Activated T-cell treated with anti-CD3 and anti-CD28 coated beads for 1 hour (primary cell): ENCODE data around the gene BACE2.
"Not testable (repeated sequence)": the region's sequence is repeated elsewhere in the genome, so short reads cannot be mapped to it uniquely, and the experiment has no call there.

Source experiments
- DNase-seq: peaks from one replicate; pipeline ENCODE4 v3.0.0-alpha.2; 2020; ENCODE audit warnings: low read depth

BACE2 gene

DNA sequence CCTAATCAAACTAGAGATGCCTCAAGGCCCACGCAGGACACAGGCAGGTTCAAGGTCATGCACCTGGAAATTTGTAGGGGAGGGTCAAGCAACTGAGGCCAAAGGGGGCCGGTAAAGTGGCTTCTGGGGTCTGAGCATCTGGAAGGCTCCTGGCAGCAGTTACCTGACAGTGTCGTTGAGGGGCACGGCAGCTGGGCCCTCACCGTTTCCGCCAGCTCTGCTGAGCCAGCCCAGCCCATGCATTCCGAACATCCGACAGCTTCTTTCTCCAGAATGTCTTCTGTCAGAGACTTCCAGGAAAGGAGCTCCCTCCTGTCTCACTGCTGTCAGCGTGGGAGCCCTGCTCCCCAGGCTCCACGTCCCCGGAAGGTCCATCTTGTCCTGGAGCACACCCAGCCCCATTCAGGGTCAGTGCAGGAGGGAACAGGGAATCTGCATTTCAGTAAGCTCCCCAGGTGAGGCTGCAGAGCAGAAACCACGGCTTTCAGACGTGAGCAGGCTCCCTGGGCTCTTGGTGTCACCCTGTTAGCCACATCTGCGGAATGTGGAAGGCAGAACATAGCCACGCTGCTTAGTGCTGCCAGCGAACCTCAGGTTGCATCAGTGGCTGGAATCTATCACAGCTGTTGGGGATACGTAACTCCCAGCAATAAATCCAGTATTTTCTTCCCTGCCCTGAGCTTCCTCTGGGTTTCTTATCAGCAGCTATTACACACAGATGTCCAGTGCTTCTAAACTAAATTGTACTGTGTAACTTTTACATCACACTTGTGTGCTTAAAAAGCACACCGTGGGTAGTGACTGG lies 112.4 kb downstream of the BACE2 start:
- DNase-seq = no peak

DNA sequence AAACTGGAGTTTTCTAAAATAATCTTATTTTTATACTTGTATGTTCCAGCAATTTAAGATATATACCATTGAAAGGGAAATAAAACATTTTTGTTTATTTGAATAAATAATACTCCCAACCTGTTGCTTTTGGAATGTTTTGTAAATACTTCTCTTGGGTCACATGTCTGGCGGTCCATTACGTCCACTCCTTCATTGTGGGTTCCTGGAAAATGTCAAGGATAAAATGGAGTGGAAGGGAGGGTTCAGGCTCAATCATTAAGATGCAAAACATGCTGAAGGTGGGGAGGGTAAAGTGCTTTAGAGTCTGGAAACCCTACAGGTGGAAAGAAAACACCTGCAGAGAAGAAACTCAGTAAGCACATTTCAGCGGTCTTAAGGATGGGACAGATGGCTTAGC lies 114.5 kb downstream of the BACE2 start:
- no peak for DNase-seq

DNA sequence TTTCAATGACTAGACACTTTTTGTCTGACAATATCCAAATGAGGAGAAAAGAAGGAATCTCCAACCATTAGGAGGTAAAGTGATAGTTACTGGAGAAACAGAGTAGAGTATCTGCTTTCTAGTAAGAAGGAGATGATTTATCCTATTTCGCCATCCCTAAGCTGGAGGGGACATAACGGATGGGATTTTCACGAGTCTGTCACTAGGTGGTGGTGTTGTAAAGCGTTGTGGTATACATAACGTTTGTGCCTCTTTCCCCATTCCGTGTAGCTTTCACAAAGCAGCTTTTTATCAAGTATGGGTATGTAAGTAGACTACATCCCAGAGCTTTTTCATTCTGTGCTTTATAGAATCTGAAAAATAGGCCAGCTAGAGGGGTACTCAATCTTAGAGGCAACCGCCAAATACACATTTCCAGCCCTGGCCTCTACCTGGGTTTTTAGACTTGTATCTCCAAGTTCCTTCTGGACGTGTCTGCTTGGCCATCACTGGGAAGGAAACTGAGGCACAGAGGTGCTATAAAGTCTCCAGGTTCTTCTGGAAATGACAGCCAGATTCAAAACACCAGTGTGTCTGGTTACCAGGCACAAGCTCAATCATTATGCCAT lies 115.4 kb downstream of the BACE2 start:
- peak; percentile 6 for DNase-seq

DNA sequence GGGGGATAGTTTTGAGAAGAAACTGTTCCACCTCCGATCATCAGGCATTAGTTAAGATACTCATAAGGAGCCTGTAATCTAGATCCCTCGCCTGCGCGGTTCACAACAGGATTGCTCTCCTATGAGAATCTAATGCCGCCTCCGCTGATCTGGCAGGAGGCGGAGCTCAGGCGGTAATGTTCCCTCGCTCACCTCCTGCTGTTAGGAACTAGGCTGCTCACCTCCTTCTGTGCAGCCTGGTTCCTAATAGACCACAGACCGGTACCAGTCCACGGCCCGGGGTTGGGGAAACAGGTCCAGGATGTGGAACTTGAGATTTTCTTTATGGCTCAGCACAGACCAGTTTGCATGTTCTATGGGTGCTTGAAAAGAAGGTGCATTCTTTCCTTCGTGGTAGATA lies 121.5 kb downstream of the BACE2 start:
- no peak for DNase-seq

DNA sequence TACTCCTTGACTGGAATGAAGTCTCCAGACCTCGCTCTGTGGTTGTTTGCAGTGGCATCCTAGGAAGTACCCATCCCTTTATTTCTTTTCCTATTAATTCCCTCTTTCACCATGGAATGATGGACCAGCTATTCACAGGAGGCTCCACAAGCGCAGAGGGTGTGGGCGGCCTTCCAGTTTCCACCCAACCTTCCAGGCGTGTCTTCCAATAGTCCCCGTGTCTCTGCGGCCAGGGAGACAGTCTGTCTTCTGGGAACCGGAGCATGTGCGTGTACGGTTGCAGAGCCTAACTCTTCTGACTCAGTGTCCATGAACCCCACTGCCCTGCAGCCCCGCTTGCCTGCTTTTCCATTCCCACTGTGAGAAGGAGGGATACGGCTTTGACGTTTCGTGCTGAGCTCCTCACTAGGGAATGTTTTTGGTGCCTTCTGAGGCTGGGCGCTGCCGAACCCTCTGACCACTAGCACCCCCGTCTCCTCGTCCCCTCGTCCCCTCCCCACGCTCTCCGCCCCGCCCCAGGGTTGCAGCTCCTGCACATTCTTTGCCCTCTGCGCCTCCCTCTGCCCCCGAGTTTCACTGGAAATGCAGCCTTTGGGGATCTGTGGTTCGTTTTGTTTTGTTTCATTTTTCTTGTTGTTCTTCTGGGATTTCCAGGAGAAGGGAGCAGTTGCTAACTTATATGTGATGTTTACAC lies 122.3 kb downstream of the BACE2 start:
- no peak for DNase-seq

DNA sequence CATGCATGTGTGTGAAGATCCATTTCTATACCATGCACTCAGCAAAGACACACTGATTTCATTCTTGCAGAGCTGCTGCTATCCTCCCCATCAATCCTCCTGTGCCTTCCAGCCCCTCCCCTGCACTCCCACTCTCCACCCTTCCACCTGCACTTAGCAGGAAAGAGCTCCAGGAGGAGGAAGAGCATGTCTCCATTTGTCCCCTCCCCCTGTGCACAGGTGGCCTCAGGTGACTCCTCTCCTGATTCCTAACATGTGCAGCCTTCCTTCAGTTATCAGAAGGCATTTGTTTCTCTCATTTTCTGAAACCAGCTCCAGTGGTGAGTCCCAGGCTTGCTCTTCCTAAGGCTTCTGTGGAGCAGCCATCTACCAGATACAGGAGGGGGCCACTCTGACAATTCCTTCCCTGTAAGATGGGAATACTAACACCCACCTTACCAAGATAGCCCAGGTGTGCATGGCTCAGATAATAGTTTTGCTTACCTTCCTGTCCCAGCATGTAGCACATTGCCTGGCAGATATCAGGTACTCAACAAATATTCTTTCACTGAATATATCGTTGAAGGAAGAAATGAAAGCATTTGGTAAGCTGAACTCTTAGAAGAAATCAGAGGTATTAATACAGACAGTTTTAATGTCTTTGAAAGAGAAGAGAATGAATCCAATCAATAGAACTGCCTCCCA lies 126.7 kb downstream of the BACE2 start:
- DNase-seq = no peak

DNA sequence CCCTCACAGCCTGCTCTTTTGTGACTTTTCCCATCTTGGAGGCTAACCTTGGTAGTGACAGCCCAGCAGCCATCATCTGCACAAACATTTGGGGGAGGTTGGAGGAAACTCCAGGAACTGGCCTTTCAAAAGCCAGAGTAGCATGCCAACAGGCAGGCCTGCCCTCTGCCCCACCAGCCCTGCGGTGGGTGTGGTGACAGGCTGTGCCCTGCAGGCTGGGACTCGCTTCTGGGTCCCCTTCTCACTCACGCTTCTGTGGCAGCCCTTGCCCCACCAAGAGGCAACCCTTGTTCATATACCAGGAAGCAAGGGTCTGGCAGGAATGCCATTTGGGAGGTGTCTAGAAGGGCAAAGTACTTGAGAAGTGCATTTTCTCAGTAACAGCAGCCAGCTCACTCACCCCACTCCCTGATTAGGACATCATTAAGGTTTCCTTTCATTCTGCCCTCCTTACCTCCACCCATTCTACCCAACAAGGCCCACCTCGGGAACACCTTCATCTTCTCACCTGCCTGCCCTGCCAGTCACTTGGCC lies 127.8 kb downstream of the BACE2 start:
- no peak for DNase-seq

DNA sequence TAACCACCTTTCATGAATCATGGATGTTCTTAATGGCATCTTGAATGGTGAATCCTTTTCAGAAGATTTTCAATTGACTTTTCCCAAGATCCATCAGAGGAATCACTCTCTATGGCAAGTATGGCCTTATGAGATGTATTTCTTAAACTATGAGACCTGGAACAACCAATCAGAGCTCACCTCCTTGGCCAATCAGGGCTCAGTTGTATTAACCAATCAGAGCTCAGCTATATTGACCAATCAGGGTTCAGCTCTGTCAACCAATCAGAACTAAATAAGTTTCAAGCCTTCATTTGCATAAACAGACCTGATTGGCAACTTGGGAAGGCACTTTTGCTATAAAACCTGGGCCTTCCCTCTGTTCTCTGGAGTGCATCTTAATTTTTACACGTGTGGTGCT lies 135.0 kb downstream of the BACE2 start:
- DNase-seq = no peak

DNA sequence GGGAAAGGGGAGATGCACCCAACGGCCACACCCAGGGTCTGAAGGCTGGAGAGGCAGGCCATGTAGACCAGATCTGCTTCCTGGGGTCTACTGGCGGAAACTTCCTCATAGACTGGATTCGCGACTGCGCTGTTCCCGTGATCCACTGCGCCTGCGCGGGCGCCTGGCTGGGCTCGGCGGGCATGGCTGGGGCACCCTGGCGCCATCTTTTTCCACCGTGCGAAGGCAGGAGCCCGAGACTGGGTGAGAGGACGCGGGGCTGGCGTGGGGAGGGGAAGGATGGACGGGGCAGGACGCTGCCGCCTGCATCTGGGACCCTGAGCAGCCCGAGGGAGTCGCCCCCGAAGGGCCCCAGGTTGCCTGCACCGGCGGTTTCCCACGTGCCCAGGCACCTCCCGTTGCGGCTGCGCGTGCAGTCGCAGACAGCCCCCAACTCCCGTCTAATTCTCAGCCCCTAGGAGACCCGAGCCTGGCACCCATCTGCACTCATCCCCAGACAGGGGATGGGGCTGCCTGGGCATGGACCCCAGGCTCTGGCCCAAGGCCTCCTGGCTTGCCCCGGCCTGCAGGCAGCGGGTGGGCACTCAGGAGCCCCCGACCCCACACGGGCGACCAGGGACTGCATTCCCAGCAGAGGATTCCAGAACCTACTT lies 136.2 kb downstream of the BACE2 start:
- DNase-seq = no peak

DNA sequence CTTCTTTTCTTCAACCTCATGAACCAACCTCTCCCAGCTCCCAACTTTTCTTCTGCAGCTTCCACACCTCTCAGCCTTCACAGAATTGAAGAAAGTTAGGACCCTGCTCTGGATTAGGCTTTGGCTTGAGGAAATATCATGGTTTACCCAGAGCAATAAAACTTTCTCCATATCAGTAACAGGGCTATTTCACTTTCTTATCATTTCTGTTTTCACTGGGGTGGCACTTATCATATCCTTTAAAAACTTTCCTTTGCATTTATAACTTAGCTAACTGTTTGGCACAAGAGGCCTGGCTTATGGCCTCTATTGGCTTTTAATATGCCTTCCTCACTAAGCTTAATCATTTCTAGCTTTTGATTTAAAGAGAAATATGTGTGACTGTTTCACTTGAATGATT lies 139.3 kb downstream of the BACE2 start:
- DNase-seq = no peak

DNA sequence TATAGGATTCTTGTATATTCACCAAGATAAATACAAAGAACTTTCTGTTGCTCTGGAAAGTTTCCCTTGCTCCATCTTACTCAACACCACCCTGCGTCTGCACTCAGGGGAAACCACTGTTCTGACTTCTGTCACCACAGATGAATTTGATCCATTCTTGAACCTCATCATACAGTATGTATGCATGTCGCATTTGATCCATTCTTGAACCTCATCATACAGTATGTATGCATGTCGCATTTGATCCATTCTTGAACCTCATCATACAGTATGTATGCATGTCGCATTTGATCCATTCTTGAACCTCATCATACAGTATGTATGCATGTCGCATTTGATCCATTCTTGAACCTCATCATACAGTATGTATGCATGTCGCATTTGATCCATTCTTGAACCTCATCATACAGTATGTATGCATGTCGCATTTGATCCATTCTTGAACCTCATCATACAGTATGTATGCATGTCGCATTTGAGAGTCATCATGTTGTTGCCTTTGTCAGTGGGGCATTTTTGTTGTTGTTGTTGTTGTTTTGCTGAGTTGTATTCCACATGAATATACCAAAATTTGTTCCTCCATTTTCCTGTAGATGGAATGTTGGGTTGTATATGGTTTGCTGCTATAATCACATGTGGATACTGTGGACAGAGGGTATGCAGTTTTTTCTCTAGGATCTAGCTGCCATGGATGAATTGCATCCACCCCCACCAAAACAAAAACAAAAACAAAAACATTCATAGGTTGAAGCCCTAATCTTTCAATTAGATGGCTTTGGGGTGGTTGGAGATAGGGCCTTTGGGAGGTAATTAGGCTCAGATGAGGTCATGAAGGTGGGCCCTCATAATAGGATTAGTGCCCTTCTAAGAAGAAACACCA lies 145.6 kb downstream of the BACE2 start:
- DNase-seq = not testable (repeated sequence)

DNA sequence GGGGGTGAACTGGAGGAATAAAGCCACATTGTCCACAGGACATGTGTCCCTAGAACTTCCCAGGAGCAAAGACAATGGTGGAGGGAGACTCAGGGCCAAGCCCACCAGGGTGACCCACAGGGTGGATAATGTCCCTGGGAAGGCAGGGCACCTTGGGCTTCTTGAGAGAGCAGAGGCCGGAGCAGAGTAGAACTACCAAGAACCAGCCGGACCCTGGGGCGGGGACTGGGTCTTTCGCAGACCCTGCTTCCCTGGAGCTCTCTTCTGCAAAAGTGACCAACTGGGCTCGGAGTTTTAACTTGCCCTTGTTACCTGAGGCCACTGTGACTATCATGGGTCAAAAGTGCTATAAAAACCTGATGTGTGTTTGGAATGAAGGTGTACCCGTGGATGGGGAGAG lies 147.8 kb downstream of the BACE2 start:
- no peak for DNase-seq

DNA sequence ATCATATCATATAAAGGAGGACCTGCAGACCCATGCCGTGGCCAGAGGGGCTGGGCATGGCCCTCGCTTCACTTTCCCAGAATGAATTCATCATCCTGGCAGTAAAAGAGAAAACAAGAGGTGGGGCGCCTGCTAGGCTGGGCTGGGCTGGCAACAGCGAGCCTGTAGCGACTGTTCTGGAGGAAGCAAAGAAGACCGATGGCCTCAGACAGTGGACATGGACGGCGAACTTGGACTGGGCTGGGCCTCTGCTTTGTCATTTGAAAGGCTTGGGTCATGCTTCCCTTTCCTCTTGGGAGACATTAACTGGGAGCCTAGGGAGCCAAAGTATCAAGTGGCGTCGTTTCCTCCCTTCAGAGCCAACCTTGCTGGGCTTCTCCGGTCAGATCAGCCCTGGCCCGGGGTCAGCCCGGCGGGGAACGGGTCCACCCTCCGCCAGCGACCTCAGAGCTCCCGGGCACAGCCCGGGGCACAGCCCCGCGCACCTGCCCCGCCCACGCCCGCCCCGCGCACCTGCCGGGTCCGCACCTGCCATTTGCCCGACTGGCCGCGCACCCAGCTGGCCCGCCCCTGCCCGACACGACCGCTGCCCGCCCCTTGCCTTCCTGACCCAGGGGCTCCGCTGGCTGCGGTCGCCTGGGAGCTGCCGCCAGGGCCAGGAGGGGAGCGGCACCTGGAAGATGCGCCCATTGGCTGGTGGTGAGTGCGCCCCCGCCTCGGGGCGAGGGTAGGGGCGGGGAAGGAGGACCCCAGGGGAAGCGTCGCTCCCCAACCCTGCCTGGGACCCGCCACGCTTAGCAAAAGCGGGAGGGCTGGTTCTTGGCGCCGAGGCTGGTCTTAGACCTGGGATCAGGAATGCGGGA lies 148.5 kb downstream of the BACE2 start, which contains the start of gene FAM3B:
TSS of gene FAM3B (plus strand) at position 602 of the 863 bp plus-strand sequence. CDS start at position 681, 79 bp downstream.
- DNase-seq = no peak

DNA sequence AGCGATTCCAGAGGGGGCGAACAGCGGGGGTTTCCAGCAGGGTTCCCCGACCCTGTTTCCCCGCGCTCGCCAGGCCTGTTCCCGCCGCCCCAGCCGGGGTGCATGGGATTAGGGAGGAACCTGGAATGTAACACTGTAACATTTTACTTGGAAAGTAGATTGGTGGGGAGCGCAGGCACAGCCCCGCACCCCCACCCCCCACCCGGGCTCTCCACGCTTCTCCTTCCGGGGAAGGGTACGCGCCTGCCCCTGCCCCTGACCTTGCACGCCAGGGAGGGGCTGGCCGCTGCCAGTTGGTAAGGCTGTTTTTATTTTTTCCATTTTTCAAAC lies 149.1 kb downstream of the BACE2 start:
- no peak for DNase-seq

DNA sequence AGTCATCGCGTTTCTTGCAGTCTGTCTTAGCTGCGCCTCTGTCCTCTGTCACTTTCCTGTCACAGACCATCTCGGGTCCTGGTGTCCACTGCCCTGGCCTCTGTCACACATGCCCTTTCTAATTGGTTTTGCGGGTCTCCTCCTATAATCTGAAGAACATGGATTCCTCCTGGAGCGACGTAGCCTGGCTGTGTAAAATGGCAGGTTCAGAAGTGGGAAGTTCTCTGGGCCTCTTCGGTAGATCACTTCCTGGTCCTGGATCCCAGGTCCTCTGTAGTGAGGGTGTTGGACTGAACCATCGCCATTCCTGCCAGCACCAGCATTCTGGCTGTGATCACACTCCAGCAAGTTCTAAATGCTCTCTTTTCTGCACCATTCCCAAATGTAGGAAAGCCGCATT lies 149.5 kb downstream of the BACE2 start:
- no peak for DNase-seq

DNA sequence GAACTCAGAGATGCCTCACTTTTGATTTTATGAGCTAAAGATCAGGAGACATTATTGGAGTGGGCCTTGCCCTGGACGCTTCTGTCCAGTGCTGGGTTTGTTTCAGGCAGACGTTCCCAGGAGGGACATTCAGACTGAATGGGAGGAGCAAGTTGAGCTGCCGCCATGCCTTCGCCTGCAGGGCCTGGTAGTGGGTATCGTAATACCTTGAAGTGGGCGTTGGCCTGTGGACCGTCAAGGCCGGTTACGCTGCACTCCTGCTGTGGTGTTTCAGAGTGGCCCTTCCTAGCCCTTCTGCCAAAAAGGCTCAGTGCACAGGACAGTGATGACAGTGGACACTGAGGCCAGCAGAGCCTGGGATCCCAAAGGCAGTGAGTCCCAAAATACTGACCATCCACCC lies 150.3 kb downstream of the BACE2 start:
- no peak for DNase-seq

DNA sequence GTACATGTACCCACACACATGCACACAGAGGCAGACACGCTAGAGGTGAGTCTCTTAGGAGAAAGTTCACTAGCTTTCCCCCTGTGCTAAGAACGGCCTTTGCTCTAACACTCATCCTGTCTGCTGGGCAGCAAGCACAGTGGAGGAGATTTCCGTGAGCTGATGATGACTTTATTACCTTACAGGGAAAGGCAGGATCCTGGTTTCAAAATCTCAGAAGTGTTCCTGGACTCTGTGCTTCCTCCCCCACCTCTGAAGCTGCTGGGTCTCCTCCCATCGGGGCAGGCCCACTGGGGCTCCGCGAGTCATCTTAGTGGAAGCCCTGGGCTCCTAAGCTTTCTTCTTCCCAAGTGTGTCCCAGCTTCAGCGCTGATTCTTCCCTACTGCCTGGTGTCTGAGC lies 151.3 kb downstream of the BACE2 start:
- no peak for DNase-seq

DNA sequence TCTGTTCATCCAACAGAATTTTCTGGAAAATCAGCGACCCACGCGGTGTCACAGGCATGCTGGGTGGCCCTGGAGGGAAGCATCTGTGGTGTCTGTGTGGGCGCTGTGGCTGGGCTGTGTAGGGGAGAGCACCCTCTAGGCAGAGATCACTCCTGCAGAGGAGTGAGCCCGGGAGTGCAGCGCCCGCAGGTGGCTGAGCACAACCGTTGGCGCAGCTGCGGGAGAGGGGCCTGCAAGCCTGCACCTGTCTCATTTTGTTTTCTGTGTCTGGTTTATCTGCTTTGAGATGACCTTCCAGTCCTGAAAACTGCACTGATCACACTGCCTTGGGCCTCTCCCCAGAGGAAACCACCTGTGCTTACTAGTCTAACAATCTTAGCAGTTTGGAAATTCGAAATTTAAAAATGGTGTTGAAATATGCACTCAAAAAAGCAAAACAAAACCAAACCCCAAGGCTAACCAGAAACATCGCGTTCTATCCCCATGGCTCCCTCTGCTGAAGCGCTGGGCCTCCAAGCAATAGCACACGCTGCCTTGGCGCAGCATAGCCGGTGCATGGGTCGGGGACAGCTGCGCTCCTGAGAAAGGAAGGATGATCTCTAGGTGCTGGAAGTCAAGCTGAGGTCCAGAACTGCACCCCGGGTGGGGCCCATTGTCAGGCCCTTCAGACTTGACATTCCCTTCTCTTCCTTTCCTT lies 153.4 kb downstream of the BACE2 start:
- DNase-seq = no peak

DNA sequence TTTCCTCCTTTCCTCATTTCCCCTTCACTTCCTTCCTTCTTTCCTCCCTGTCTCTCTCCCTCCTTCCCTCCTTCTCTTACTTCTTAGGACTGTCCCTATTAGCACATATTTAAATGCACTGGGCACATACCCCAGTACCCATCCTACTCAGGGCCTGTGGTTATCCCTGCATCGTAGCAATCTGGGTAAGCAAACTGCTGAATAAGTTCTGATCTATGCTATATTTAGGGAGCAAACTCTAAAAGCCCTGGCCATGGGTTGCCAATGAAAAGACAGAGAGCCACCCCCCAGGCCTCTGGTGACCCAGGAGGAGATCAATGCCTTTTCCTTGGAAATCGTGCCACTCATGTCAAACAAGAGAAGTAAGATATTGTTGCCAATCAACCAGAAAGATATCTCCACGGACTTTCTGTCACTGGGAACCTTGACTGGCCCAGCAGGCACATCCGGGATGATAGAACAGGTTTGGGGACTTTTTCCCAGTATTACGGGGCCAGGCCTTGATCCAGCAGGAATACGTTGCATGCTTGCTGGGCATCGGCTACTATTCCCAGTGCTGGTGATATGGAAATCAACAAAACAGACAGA lies 154.0 kb downstream of the BACE2 start:
- DNase-seq = no peak
